ENCODE results near the gene NUBP2.

NUBP2 gene

DNA sequence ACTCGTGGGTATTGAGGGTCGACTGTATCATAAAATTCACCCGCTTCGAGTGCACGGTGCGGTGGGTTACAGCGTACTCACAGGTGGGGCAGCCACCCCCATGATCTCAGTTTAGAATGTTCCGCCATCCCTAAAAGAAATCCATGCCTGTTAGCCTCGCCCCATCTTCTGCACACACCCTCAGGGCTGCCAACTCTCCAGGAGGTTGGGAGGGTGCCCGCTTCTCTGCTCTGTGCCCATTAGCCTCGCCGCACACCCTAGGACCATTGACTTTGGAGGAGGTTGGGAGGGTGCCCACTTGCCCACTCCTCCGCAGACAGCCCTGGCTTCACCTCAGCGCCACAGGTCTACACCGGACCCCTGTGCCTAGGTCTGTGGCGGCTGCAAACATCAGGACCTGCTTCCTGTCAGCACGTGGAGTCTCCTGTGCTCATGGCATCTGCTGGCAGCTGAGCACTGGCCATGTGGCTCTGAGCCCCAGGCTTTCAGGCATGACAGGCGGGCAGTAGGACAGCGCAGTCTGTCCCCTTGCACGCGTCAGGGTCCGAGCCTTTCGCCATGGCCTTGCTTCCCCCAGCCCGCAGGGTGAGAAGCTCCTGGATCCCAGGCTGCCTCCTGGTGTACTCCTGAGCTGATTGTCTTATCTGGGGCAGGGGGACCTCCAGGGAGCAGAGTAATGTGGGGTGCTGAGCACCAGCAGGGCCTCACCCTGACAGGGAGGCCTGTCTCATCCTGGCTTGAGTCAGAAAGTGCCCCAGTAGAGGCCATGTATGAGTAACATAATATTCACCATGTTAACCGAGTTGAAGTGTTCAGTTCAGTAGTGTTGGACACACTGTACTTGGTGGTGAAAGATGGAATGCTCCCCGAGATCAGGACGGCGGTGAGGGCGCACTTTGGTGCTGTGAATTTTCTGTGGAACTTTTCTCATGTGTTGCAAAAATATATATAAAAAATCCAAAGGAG, 33.3 kb upstream of the NUBP2 start:
- no peak for DNase-seq (ENCODE audit: low spot score)
- TF ChIP-seq, protein P1, sequence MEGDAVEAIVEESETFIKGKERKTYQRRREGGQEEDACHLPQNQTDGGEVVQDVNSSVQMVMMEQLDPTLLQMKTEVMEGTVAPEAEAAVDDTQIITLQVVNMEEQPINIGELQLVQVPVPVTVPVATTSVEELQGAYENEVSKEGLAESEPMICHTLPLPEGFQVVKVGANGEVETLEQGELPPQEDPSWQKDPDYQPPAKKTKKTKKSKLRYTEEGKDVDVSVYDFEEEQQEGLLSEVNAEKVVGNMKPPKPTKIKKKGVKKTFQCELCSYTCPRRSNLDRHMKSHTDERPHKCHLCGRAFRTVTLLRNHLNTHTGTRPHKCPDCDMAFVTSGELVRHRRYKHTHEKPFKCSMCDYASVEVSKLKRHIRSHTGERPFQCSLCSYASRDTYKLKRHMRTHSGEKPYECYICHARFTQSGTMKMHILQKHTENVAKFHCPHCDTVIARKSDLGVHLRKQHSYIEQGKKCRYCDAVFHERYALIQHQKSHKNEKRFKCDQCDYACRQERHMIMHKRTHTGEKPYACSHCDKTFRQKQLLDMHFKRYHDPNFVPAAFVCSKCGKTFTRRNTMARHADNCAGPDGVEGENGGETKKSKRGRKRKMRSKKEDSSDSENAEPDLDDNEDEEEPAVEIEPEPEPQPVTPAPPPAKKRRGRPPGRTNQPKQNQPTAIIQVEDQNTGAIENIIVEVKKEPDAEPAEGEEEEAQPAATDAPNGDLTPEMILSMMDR (IDR thresholded peaks at IDR 0.05; ENCODE audit: extremely low read depth, missing control alignments), result no peak

DNA sequence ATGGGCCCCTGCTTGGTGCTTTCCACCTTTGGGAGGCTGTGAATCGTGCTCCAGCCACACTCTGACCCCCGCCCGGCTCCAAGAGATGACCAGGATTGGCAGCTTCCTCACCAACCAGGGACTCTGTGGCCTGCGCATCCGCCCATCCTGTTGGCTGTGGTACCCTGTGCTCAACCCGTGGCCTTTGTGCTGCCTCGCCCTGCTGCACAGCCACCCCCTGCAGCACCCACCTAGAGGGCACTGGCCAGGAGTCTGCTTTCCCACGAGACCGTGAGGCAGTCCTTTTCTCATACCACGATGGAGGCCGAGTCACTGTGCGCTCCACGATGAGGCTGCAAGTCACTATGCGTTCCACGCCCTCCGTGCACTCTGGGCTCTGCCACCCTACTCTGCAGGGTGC, 30.8 kb upstream of the NUBP2 start:
- DNase-seq (ENCODE audit: low spot score), result no peak
- TF ChIP-seq, protein P1 (IDR thresholded peaks at IDR 0.05; ENCODE audit: extremely low read depth, missing control alignments), result no peak

DNA sequence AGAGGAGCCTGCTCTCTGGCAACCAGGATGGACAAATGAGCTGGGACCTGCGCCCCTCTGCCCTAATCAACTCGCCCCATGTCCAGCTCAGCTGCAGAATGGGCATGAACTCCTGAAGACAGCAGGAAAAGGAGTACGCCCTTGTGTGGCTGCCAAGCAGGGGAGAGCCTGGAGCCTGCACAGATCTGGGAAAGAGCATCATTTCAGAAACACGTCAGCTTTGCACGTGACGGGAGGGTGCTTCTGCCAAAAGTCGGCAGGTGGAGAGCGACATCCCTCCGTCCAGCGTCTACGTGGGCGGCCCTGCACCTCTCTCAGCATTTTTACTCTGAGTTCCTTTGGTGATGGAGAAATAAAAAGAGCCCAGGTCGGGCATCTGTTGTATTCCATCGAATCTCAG, 29.9 kb upstream of the NUBP2 start:
- TF ChIP-seq, protein P1 (IDR thresholded peaks at IDR 0.05; ENCODE audit: extremely low read depth, missing control alignments), result no peak
- no peak for DNase-seq (ENCODE audit: low spot score)

DNA sequence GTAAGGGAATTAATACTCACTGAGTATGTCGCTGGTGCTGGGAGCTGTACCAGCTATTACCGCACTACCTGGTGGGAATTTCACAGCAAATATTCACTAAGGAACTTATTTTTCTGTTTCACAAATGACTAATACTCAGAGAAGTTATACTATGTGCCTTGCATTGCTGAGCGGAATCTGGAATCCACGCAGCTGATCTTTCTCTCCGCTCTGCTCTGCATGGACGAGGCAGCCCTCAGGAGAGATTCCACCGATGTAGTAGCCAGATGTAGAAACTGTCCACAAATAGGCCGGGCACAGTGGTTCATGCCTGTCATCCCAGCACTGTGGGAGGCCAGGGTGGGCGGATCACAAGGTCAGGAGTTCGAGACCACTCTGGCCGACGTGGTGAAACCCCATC, 28.6 kb upstream of the NUBP2 start:
- TF ChIP-seq, protein P1 (IDR thresholded peaks at IDR 0.05; ENCODE audit: extremely low read depth, missing control alignments), result no peak
- DNase-seq (ENCODE audit: low spot score), result no peak

DNA sequence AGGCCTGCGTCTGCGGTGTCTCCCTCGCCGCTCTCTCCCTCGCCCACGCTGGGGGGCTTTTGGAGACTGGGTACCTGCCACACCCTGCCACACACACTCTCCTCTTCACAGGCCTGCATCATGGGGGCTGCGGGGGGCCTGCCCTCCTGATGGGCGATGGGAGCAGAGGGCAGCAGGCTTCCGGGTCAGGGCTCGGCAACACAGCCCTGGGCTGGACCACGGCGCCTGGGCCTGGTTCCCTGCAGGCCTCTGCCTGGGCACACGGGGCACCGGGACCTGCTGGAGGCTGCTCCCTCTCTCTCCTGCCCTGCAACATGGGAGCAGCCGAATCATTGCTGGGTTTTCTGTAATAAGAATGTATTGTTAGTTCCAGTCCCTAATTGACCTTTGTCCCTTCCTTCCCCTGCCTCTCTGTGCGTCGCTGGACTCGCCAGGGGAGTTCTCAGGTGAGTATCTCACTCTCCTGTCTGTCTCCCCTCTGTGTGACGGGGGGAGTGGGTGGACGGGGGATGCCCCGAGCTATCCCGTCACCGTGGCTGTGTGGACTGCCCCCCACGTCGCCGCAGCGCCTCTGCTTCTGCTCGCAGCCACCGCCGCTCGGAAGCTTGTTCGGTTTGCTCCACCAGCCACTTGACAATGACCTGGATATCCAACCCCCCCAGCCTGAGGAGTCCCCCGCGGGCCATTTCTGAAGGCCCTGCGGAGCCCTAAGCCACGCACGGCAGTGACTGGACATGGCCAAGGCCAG, 24.9 kb upstream of the NUBP2 start:
- DNase-seq (ENCODE audit: low spot score), result no peak
- TF ChIP-seq, protein P1 (IDR thresholded peaks at IDR 0.05; ENCODE audit: extremely low read depth, missing control alignments), result no peak

DNA sequence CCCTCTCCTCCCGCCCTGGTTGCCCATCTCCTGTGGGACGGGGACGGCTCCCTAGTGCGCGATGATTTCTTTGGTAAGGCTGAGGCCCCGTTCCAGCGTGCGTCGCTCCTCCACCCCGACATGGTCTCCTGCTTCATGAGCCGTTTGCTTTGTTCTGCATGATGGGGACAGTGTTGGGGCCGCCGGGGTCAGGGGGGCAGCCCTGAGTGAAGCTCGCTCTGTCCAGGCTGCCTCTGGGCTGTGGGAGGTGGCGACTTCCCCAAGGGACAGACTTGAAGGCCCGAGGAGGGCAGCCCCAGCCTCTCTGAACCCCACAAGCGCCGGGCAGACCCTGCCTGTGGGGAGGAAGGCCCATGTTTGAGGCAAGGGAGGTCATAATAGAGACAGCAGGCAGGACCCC, 23.8 kb upstream of the NUBP2 start:
- DNase-seq (ENCODE audit: low spot score), result no peak
- TF ChIP-seq, protein P1 (IDR thresholded peaks at IDR 0.05; ENCODE audit: extremely low read depth, missing control alignments), result no peak

DNA sequence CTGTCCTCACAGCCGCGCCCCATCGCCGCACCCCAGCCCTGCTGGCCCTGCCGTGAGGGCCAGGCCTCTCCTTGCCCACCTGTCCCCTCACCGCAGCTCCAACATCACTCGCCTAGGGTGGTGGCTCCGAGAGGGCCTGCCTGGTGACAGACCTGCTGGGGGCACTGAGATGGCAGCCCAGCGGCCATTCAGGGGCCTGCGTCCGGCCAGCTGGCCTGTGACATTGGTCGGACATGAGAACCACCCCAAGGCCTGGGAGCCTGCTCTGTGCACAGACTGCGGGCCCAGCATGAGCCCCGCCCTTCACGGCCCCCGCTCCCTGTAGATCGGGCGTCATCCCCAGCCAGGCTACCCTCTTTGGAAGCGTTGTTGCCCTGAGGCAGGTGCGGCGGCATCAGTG, 23.2 kb upstream of the NUBP2 start:
- TF ChIP-seq, protein P1 (IDR thresholded peaks at IDR 0.05; ENCODE audit: extremely low read depth, missing control alignments), result no peak
- no peak for DNase-seq (ENCODE audit: low spot score)
